Measurements from ENCODE around the gene PTPA. TPM values are rescaled to one million over a fixed set of nuclear protein-coding genes. Genes with fewer than 3 reads are reported as not detected.

Gene PTPA
- total and polyA plus RNA-seq, 9 of the 15 experiments (the other 6 are each of a cell fraction or from before 2014, with no cell fraction given): 1.7 to 121 (median 72.6) TPM

GRCh38 chr9:129080298-129080600, 31.0 kb upstream of the PTPA start:
- H3K4me1 ChIP-seq (replicated peaks in 1 of 2; ENCODE audit: control insufficient read depth in 2 of 2, insufficient read depth in 2 of 2, low read length in 2 of 2): peaks cover 4 to 48% of the 10 kb centered on the region in 2 experiments; a peak in 4 of 5 replicates
- CTCF ChIA-PET (ENCODE audit: low intra/inter-chr PET ratio): no interaction called here
- H3K9me3 ChIP-seq (replicated peaks; ENCODE audit: control insufficient read depth, insufficient read depth, low read depth, low read length): no peaks in the 10 kb centered on the region
- in situ Hi-C loops (cut with MboI) (no loop called here), intact Hi-C loops (cut with micrococcal nuclease) (loop anchor here (5.0 kb wide), 1 partner anchor 43 kb away; the partner anchor contains the start of gene MIGA2)
- TSS peak; percentile 91 for BruUV-seq (replicated peaks)
- peaks cover 30% of the 10 kb centered on the region; the same call in 2 of the 3 replicates for H3K36me3 ChIP-seq (ENCODE audit: control insufficient read depth, insufficient read depth, low read length)
- peak overlapping the region; percentile 67 for H3K4me3 ChIP-seq
- H3K4me2 ChIP-seq (ENCODE audit: insufficient read depth, low read length): peak overlapping the region; percentile 87
- no peaks in the 10 kb centered on the region; the same call in 1 of the 2 replicates for H4K20me1 ChIP-seq (replicated peaks; ENCODE audit: control insufficient read depth, insufficient read depth, low read length)
- H3K9ac ChIP-seq (ENCODE audit: insufficient read depth in 1 of 2, low read depth in 2 of 2, low read length in 2 of 2): peak overlapping the region; percentile 68 to 87
- ATAC-seq (no peak), FAIRE-seq (no peak), DNase-seq (ENCODE audit: extremely low read depth in 1 of 4, low spot score in 3 of 4) (no peak)
- POLR2A ChIA-PET: interaction anchor here (0.6 to 2.2 kb wide), 11 partner anchors 7 to 1210 kb away, joined by 3 to 7 read pairs (median 3); no protein-coding TSS in a partner anchor
- H3K9me1 ChIP-seq (ENCODE audit: control insufficient read depth, insufficient read depth, low read length): no peaks in the 10 kb centered on the region
- H3K27me3 ChIP-seq (ENCODE audit: control insufficient read depth in 2 of 2, insufficient read depth in 2 of 2, low read length in 2 of 2): no peaks in the 10 kb centered on the region
- peaks cover 47% of the 10 kb centered on the region for H3K79me2 ChIP-seq (ENCODE audit: control insufficient read depth, insufficient read depth, low read length)
- peak overlapping the region; percentile 88 for H2AFZ ChIP-seq (ENCODE audit: low read depth, low read length)
- WGBS (ENCODE audit: insufficient coverage, low coverage, missing lambda C conversion rate): 3% methylated on average over 11 of the region's 12 CpGs
- peak overlapping the region; percentile 68 for H3K27ac ChIP-seq (ENCODE audit: extremely low read depth, low read depth, low read length)
- TF ChIP-seq SNAPC5 (CRISPR knock-in tag; IDR thresholded peaks at IDR 0.05) (no peak), ZNF766 (CRISPR knock-in tag; conservative IDR thresholded peaks at IDR 0.05) (no peak), ETS1 (conservative IDR thresholded peaks at IDR 0.05; ENCODE audit: control insufficient read depth, low read depth, low read length) (no peak), ZNF696 (CRISPR knock-in tag; conservative IDR thresholded peaks at IDR 0.05) (no peak), CREB1 (IDR thresholded peaks at IDR 0.05) (no peak), CREB1 (CRISPR knock-in tag; IDR thresholded peaks at IDR 0.05) (no peak), L3MBTL2 (IDR thresholded peaks at IDR 0.05) (no peak), ZNF407 (IDR thresholded peaks at IDR 0.05; ENCODE audit: low read depth) (no peak), SPI1 (IDR thresholded peaks at IDR 0.05; ENCODE audit: borderline replicate concordance, low read depth, low read length) (no peak), E2F5 (CRISPR knock-in tag; IDR thresholded peaks at IDR 0.05) (no peak), GATA2 (CRISPR knock-in tag; IDR thresholded peaks at IDR 0.05) (no peak), ARID1B (IDR thresholded peaks at IDR 0.05) (no peak)
